HS-5 (cell line): ENCODE measurements around the gene FOXN4.

Experiments used
- DNase-seq: peaks from one replicate; pipeline ENCODE4 v3.0.0-alpha.2; 2012; ENCODE audit warnings: low read depth

FOXN4 gene

GRCh38 chr12:109279525-109279924 is 29.6 kb downstream of the FOXN4 start:
- no peak for DNase-seq

- DNase-seq, result no peak
Measured at GRCh38 chr12:109278912-109279311, 30.2 kb downstream of the FOXN4 start.

- DNase-seq, result no peak
Measured at GRCh38 chr12:109277899-109278762, 31.0 kb downstream of the FOXN4 start.

GRCh38 chr12:109277255-109277898 is 31.7 kb downstream of the FOXN4 start:
- no peak for DNase-seq

- no peak for DNase-seq
Measured at GRCh38 chr12:109276160-109276559, 32.9 kb downstream of the FOXN4 start.

GRCh38 chr12:109275173-109275572 is 33.9 kb downstream of the FOXN4 start:
- DNase-seq, result no peak

GRCh38 chr12:109274381-109274780 is 34.7 kb downstream of the FOXN4 start:
- DNase-seq, result no peak

- no peak for DNase-seq
Measured at GRCh38 chr12:109273354-109273753, 35.7 kb downstream of the FOXN4 start.

GRCh38 chr12:109271418-109271817 is 37.7 kb downstream of the FOXN4 start:
- DNase-seq, result no peak

GRCh38 chr12:109270494-109270893 is 38.6 kb downstream of the FOXN4 start:
- no peak for DNase-seq

- DNase-seq, result no peak
Measured at GRCh38 chr12:109269428-109269827, 39.7 kb downstream of the FOXN4 start.

GRCh38 chr12:109268896-109269295 is 40.2 kb downstream of the FOXN4 start:
- no peak for DNase-seq

GRCh38 chr12:109267361-109267760 is 41.7 kb downstream of the FOXN4 start:
- DNase-seq, result no peak

GRCh38 chr12:109266106-109266879 is 42.8 kb downstream of the FOXN4 start:
- no peak for DNase-seq

- no peak for DNase-seq
Measured at GRCh38 chr12:109264943-109265650, 44.0 kb downstream of the FOXN4 start.

GRCh38 chr12:109264095-109264942 is 44.8 kb downstream of the FOXN4 start:
- DNase-seq, result no peak

- DNase-seq, result no peak
Measured at GRCh38 chr12:109263439-109263838, 45.6 kb downstream of the FOXN4 start.

GRCh38 chr12:109261939-109262338 is 47.1 kb downstream of the FOXN4 start:
- DNase-seq, result no peak

GRCh38 chr12:109261087-109261486 is 48.0 kb downstream of the FOXN4 start:
- DNase-seq, result no peak

GRCh38 chr12:109259545-109259895 is 49.6 kb downstream of the FOXN4 start:
- no peak for DNase-seq
